Measurements from ENCODE around the gene MDM1. TPM values are rescaled to one million over a fixed set of nuclear protein-coding genes. Genes with fewer than 3 reads are reported as not detected.

MDM1 gene
- total RNA-seq, 1 experiment from 2014 or later: 22.2 TPM

DNA sequence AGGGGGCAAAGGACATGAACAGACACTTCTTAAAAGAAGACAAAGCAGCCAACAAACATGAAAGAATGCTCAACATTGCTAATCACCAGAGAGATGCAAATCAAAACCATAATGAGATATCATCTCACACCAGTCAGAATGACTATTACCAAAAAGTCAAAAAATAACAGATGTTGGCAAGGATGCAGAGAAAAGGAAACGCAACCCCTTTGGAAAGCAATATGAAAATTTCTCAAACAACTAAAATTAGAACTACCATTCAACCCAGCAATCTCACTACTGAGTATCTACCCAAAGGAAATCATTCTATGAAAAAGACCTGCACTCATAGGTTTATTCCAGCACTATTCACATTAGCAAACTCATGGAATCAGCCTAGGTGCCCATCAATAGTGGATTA is 25.6 kb downstream of the MDM1 start:
- DNase-seq: no peak
- POLR2A ChIA-PET: no interaction called here
- H3K36me3 ChIP-seq (ENCODE audit: control insufficient read depth, insufficient read depth, low read length): no peaks in the 10 kb centered on the region
- no peaks in the 10 kb centered on the region for H3K9me3 ChIP-seq
- no peak overlapping the region for H3K27ac Mint-ChIP-seq (ENCODE audit: unreplicated experiment)
- no peaks in the 10 kb centered on the region for H3K9me3 Mint-ChIP-seq (ENCODE audit: unreplicated experiment)
- H3K27me3 Mint-ChIP-seq (ENCODE audit: insufficient read depth, unreplicated experiment): no peaks in the 10 kb centered on the region
- no peak overlapping the region for H3K4me3 ChIP-seq (ENCODE audit: low read depth, low read length)
- no peaks in the 10 kb centered on the region for H3K27me3 ChIP-seq (replicated peaks; ENCODE audit: control insufficient read depth, insufficient read depth, low read length)
- H3K4me1 Mint-ChIP-seq (ENCODE audit: low read depth, unreplicated experiment): no peaks in the 10 kb centered on the region
- CTCF ChIA-PET: no interaction called here
- no TSS peak for BruUV-seq (replicated peaks)
- intact Hi-C loops (cut with micrococcal nuclease; ENCODE audit: unreplicated experiment): no loop called here
- H3K4me1 ChIP-seq: no peaks in the 10 kb centered on the region
- H3K36me3 Mint-ChIP-seq (ENCODE audit: insufficient read depth, unreplicated experiment): peaks cover 7% of the 10 kb centered on the region
- H3K4me3 Mint-ChIP-seq (ENCODE audit: unreplicated experiment): no peak overlapping the region
- TF ChIP-seq CTCF (IDR thresholded peaks at IDR 0.05; ENCODE audit: insufficient read depth in 1 of 2, low read depth in 1 of 2, low read length in 1 of 2, severe bottlenecking in 1 of 2, unreplicated experiment in 1 of 2): no peak

DNA sequence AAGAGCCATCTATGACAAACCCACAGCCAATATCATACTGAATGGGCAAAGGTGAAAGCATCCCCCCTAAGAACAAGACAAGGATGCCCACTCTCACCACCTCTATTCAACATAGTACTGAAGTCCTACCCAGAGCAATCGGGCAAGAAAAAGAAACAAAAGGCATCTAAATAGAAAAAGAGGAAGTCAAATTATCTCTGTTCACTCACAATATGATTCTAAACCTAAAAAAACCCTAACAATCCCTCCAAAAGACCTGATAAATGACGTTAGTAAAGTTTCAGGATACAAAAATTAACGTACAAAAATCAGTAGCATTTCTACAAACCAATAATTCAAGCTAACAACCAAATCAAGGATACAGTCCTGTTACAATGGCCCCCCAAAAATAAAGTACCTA is 26.9 kb downstream of the MDM1 start:
- CTCF ChIA-PET: no interaction called here
- peaks cover 7% of the 10 kb centered on the region for H3K36me3 Mint-ChIP-seq (ENCODE audit: insufficient read depth, unreplicated experiment)

GRCh38 chr12:68304626-68305025 is 27.5 kb downstream of the MDM1 start:
- no TSS peak for BruUV-seq (replicated peaks)

More for the DNA sequence above, 26.9 kb downstream of the MDM1 start:
- no peaks in the 10 kb centered on the region for H3K9me3 ChIP-seq
- POLR2A ChIA-PET: no interaction called here
- intact Hi-C loops (cut with micrococcal nuclease; ENCODE audit: unreplicated experiment): no loop called here
- no peak overlapping the region for H3K4me3 ChIP-seq (ENCODE audit: low read depth, low read length)
- no peak for TF ChIP-seq CTCF (IDR thresholded peaks at IDR 0.05; ENCODE audit: insufficient read depth in 1 of 2, low read depth in 1 of 2, low read length in 1 of 2, severe bottlenecking in 1 of 2, unreplicated experiment in 1 of 2)
- no peaks in the 10 kb centered on the region for H3K27me3 Mint-ChIP-seq (ENCODE audit: insufficient read depth, unreplicated experiment)
- H3K4me1 ChIP-seq: no peaks in the 10 kb centered on the region
- H3K27ac Mint-ChIP-seq (ENCODE audit: unreplicated experiment): no peak overlapping the region
- H3K4me1 Mint-ChIP-seq (ENCODE audit: low read depth, unreplicated experiment): peaks cover 2% of the 10 kb centered on the region
- H3K4me3 Mint-ChIP-seq (ENCODE audit: unreplicated experiment): no peak overlapping the region
- DNase-seq: no peak
- no TSS peak for BruUV-seq (replicated peaks)
- no peaks in the 10 kb centered on the region for H3K9me3 Mint-ChIP-seq (ENCODE audit: unreplicated experiment)
- H3K36me3 ChIP-seq (ENCODE audit: control insufficient read depth, insufficient read depth, low read length): no peaks in the 10 kb centered on the region
- no peaks in the 10 kb centered on the region for H3K27me3 ChIP-seq (replicated peaks; ENCODE audit: control insufficient read depth, insufficient read depth, low read length)

More at GRCh38 chr12:68304626-68305025, 27.5 kb downstream of the MDM1 start:
- Mint-ChIP-seq H3K27ac (ENCODE audit: unreplicated experiment) (no peak overlapping the region), H3K4me3 (ENCODE audit: unreplicated experiment) (no peak overlapping the region), H3K27me3 (ENCODE audit: insufficient read depth, unreplicated experiment) (no peaks in the 10 kb centered on the region), H3K4me1 (ENCODE audit: low read depth, unreplicated experiment) (peaks cover 6% of the 10 kb centered on the region), H3K36me3 (ENCODE audit: insufficient read depth, unreplicated experiment) (peaks cover 7% of the 10 kb centered on the region), H3K9me3 (ENCODE audit: unreplicated experiment) (no peaks in the 10 kb centered on the region)
- no peak for DNase-seq
- H3K27me3 ChIP-seq (replicated peaks; ENCODE audit: control insufficient read depth, insufficient read depth, low read length): no peaks in the 10 kb centered on the region
- no peaks in the 10 kb centered on the region for H3K9me3 ChIP-seq
- intact Hi-C loops (cut with micrococcal nuclease; ENCODE audit: unreplicated experiment): no loop called here
- ChIA-PET CTCF (no interaction called here), POLR2A (no interaction called here)
- H3K4me1 ChIP-seq: peaks cover 2% of the 10 kb centered on the region; the same call in 1 of the 2 replicates
- no peaks in the 10 kb centered on the region for H3K36me3 ChIP-seq (ENCODE audit: control insufficient read depth, insufficient read depth, low read length)
- no peak for TF ChIP-seq CTCF (IDR thresholded peaks at IDR 0.05; ENCODE audit: insufficient read depth in 1 of 2, low read depth in 1 of 2, low read length in 1 of 2, severe bottlenecking in 1 of 2, unreplicated experiment in 1 of 2)
- H3K4me3 ChIP-seq (ENCODE audit: low read depth, low read length): no peak overlapping the region
